ENCODE results near the gene TNIK.

The TNIK gene

GRCh38 chr3:171437115-171437756 lies 23.0 kb downstream of the TNIK start:
- ChIA-PET POLR2A (ENCODE audit: low non-redundant PET) (no interaction called here), CTCF (no interaction called here)
- no peak for TF ChIP-seq CTCF (conservative IDR thresholded peaks at IDR 0.05; ENCODE audit: low read depth)
- DNase-seq (ENCODE audit: low spot score): no peak
- H3K27ac ChIP-seq: no peak overlapping the region

- CTCF ChIA-PET: interaction anchor here (0.6 to 0.8 kb wide), 2 partner anchors 65 to 100 kb away, joined by 3 read pairs; no protein-coding TSS in a partner anchor
Observed at GRCh38 chr3:171436380-171436779, 23.8 kb downstream of the TNIK start.

GRCh38 chr3:171435757-171436156 lies 24.4 kb downstream of the TNIK start:
- DNase-seq (ENCODE audit: low spot score): no peak
- no peak for TF ChIP-seq CTCF (conservative IDR thresholded peaks at IDR 0.05; ENCODE audit: low read depth)
- ChIA-PET POLR2A (ENCODE audit: low non-redundant PET) (no interaction called here), CTCF (interaction anchor here (0.8 kb wide), 1 partner anchor 65 kb away, joined by 3 read pairs; no protein-coding TSS in a partner anchor)
- no peak overlapping the region for H3K27ac ChIP-seq

More at GRCh38 chr3:171436380-171436779, 23.8 kb downstream of the TNIK start:
- H3K27ac ChIP-seq: no peak overlapping the region
- DNase-seq (ENCODE audit: low spot score): no peak
- POLR2A ChIA-PET (ENCODE audit: low non-redundant PET): no interaction called here
- no peak for TF ChIP-seq CTCF (conservative IDR thresholded peaks at IDR 0.05; ENCODE audit: low read depth)

GRCh38 chr3:171435143-171435542 lies 25.1 kb downstream of the TNIK start:
- H3K27ac ChIP-seq: no peak overlapping the region
- no peak for TF ChIP-seq CTCF (conservative IDR thresholded peaks at IDR 0.05; ENCODE audit: low read depth)
- ChIA-PET CTCF (no interaction called here), POLR2A (ENCODE audit: low non-redundant PET) (no interaction called here)
- no peak for DNase-seq (ENCODE audit: low spot score)

- H3K27ac ChIP-seq: no peak overlapping the region
- DNase-seq (ENCODE audit: low spot score): no peak
- no peak for TF ChIP-seq CTCF (conservative IDR thresholded peaks at IDR 0.05; ENCODE audit: low read depth)
- ChIA-PET CTCF (no interaction called here), POLR2A (ENCODE audit: low non-redundant PET) (no interaction called here)
Observed at GRCh38 chr3:171432548-171432947, 27.7 kb downstream of the TNIK start.

- H3K27ac ChIP-seq: no peak overlapping the region
- CTCF ChIA-PET: interaction anchor here (0.7 kb wide), 1 partner anchor 11 kb away, joined by 4 read pairs; no protein-coding TSS in a partner anchor
- POLR2A ChIA-PET (ENCODE audit: low non-redundant PET): no interaction called here
- no peak for DNase-seq (ENCODE audit: low spot score)
- no peak for TF ChIP-seq CTCF (conservative IDR thresholded peaks at IDR 0.05; ENCODE audit: low read depth)
Observed at GRCh38 chr3:171431550-171431949, 28.7 kb downstream of the TNIK start.

All from RWPE1 (cell line).